Natural killer cell (primary cell): ENCODE data around the gene TSPYL6. TPM values are rescaled to one million over a fixed set of nuclear protein-coding genes. Genes with fewer than 3 reads are reported as not detected.
"Not testable (repeated sequence)": the region's sequence is repeated elsewhere in the genome, so short reads cannot be mapped to it uniquely, and the experiment has no call there.

Experiments used
- ATAC-seq, 3 donors: fragments of 150-1000 bp in 2 of 3; fragments of 200-7000 bp in 1 of 3; cut with Tn5 transposase; 1 replicate in 1 of 3; 2 replicates in 2 of 3; pipeline ENCODE4 v1.10.0; 2021; ENCODE audit warnings: mild to moderate bottlenecking in 2 of 3, moderate library complexity in 2 of 3
- DNase-seq, 2 donors: peaks; one replicate each; pipeline versions ENCODE4 v3.0.0 to v3.0.0-alpha.2; 2013 to 2021; ENCODE audit warnings: mixed read lengths in 1 of 2
- H3K27ac ChIP-seq: one replicate; pipeline ENCODE4 v1.5.1; 2013; ENCODE audit warnings: mild to moderate bottlenecking, low read length
- H3K27me3 ChIP-seq: one replicate; pipeline ENCODE4 v1.6.1; 2013; ENCODE audit warnings: low read length; ENCODE audit not compliant: control insufficient read depth, insufficient read depth
- H3K36me3 ChIP-seq: one replicate; pipeline ENCODE4 v1.6.1; 2013; ENCODE audit warnings: low read length; ENCODE audit not compliant: control insufficient read depth, insufficient read depth
- H3K4me1 ChIP-seq: one replicate; pipeline ENCODE4 v1.6.1; 2013; ENCODE audit warnings: low read length; ENCODE audit not compliant: control insufficient read depth, insufficient read depth
- H3K4me3 ChIP-seq: one replicate; pipeline ENCODE4 v1.5.1; 2013; ENCODE audit warnings: low read length
- H3K9me3 ChIP-seq: one replicate; pipeline ENCODE4 v1.6.1; 2013; ENCODE audit warnings: low read length; ENCODE audit not compliant: control insufficient read depth, insufficient read depth
- H3K27ac Mint-ChIP-seq, 2 donors: one replicate each; pipeline ENCODE4 v1.8.0; 2022; ENCODE audit warnings: mild to moderate bottlenecking in 2 of 2, mixed read lengths in 2 of 2, moderate library complexity in 1 of 2
- H3K27me3 Mint-ChIP-seq, 2 donors: one replicate each; pipeline ENCODE4 v1.8.0; 2022; ENCODE audit warnings: low read depth in 2 of 2, mixed read lengths in 2 of 2
- H3K36me3 Mint-ChIP-seq: one replicate; pipeline ENCODE4 v1.8.0; 2022; ENCODE audit warnings: mixed read lengths
- H3K4me1 Mint-ChIP-seq, 2 donors: one replicate each; pipeline ENCODE4 v1.8.0; 2022; ENCODE audit warnings: mixed read lengths in 2 of 2
- H3K4me3 Mint-ChIP-seq: one replicate; pipeline ENCODE4 v1.8.0; 2022; ENCODE audit warnings: mild to moderate bottlenecking, moderate library complexity, mixed read lengths
- H3K9me3 Mint-ChIP-seq, 2 donors: one replicate each; pipeline ENCODE4 v1.8.0; 2022; ENCODE audit warnings: mixed read lengths in 2 of 2
- WGBS: methylation state at CpG from one replicate; pipeline ENCODE4 v1.1.7; 2013; ENCODE audit warnings: missing lambda C conversion rate; ENCODE audit not compliant: insufficient coverage; 5-methylcytosine and 5-hydroxymethylcytosine counted together
- intact Hi-C: fragments of 100-400 bp; cut with micrococcal nuclease; formaldehyde crosslinking; loops from one replicate; pipeline ENCODE4 v1.14.2; 2022
- total RNA-seq, 4 donors: library from RNA; stranded (reverse); fragments of 120-200 nt in 1 of 4; gene quantifications; one replicate each; pipeline versions ENCODE4 v1.2.3 to v1.2.4, GENCODE V29; 2013 to 2022
- TF ChIP-seq, protein P1 (sequence below): fragments of 200-600 bp; IDR thresholded peaks from one replicate; pipeline ENCODE4 v1.8.0; 2022; ENCODE audit warnings: antibody characterized with exemption

TSPYL6 gene
- total RNA-seq, 3 donors from 2014 or later (not counting 1 experiment from before 2014, with no cell fraction given): not detected

- Histone ChIP-seq H3K27me3 (no peaks in the 10 kb centered on the region), H3K4me3 (no peak overlapping the region), H3K36me3 (no peaks in the 10 kb centered on the region), H3K9me3 (no peaks in the 10 kb centered on the region), H3K4me1 (no peaks in the 10 kb centered on the region), H3K27ac (no peak overlapping the region)
- Mint-ChIP-seq H3K4me1 (no peaks in the 10 kb centered on the region), H3K4me3 (no peak overlapping the region), H3K27ac (no peak overlapping the region), H3K9me3 (no peaks in the 10 kb centered on the region), H3K36me3 (no peaks in the 10 kb centered on the region), H3K27me3 (no peaks in the 10 kb centered on the region)
- TF ChIP-seq, protein P1, sequence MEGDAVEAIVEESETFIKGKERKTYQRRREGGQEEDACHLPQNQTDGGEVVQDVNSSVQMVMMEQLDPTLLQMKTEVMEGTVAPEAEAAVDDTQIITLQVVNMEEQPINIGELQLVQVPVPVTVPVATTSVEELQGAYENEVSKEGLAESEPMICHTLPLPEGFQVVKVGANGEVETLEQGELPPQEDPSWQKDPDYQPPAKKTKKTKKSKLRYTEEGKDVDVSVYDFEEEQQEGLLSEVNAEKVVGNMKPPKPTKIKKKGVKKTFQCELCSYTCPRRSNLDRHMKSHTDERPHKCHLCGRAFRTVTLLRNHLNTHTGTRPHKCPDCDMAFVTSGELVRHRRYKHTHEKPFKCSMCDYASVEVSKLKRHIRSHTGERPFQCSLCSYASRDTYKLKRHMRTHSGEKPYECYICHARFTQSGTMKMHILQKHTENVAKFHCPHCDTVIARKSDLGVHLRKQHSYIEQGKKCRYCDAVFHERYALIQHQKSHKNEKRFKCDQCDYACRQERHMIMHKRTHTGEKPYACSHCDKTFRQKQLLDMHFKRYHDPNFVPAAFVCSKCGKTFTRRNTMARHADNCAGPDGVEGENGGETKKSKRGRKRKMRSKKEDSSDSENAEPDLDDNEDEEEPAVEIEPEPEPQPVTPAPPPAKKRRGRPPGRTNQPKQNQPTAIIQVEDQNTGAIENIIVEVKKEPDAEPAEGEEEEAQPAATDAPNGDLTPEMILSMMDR: no peak
- whole genome bisulfite sequencing: 82% methylated on average over 5 of the region's 6 CpGs
- intact Hi-C loops: no loop called here
- ATAC-seq (no peak), DNase-seq (no peak)
Observed at GRCh38 chr2:54271843-54272627, 16.0 kb upstream of the TSPYL6 start.

GRCh38 chr2:54271189-54271588 lies 15.2 kb upstream of the TSPYL6 start:
- no peak for DNase-seq
- TF ChIP-seq, protein P1: no peak
- ATAC-seq: no peak
- H3K36me3 ChIP-seq: no peaks in the 10 kb centered on the region
- Mint-ChIP-seq H3K4me3 (no peak overlapping the region), H3K27me3 (no peaks in the 10 kb centered on the region), H3K27ac (no peak overlapping the region), H3K4me1 (no peaks in the 10 kb centered on the region), H3K9me3 (no peaks in the 10 kb centered on the region), H3K36me3 (no peaks in the 10 kb centered on the region)
- H3K4me1 ChIP-seq: no peaks in the 10 kb centered on the region
- H3K9me3 ChIP-seq: no peaks in the 10 kb centered on the region
- H3K4me3 ChIP-seq: no peak overlapping the region
- intact Hi-C loops: no loop called here
- no peaks in the 10 kb centered on the region for H3K27me3 ChIP-seq
- WGBS: 93% methylated on average over 4 of the region's 4 CpGs
- no peak overlapping the region for H3K27ac ChIP-seq

DNA sequence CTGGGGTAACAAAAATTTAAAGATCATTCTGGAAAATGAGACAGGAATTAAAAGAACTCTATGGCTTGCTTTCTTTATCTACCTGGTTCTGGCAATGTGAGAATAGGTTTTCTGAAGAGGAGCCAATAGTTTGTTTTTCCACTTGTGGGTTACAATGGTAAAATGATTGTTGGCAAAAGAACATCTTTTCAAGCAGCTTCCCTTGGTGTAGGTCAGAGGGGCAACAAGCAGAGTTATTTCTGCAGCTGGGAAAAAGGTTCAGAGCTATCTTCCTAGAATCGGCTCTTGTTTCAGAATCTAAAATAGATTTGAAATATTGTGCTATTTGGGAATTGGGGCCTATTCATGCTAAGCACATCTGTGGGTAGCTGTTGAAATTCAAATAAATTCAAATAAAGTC lies 11.5 kb upstream of the TSPYL6 start:
- ATAC-seq (no peak), DNase-seq (no peak)
- Mint-ChIP-seq H3K4me1 (no peaks in the 10 kb centered on the region), H3K4me3 (no peak overlapping the region), H3K9me3 (no peaks in the 10 kb centered on the region), H3K36me3 (no peaks in the 10 kb centered on the region), H3K27me3 (no peaks in the 10 kb centered on the region), H3K27ac (no peak overlapping the region)
- no peaks in the 10 kb centered on the region for H3K27me3 ChIP-seq
- H3K9me3 ChIP-seq: no peaks in the 10 kb centered on the region
- intact Hi-C loops: no loop called here
- 92% methylated on average over 1 of the region's 1 CpG for WGBS
- no peak overlapping the region for H3K27ac ChIP-seq
- TF ChIP-seq, protein P1: no peak
- H3K36me3 ChIP-seq: no peaks in the 10 kb centered on the region
- no peaks in the 10 kb centered on the region for H3K4me1 ChIP-seq
- H3K4me3 ChIP-seq: no peak overlapping the region

DNA sequence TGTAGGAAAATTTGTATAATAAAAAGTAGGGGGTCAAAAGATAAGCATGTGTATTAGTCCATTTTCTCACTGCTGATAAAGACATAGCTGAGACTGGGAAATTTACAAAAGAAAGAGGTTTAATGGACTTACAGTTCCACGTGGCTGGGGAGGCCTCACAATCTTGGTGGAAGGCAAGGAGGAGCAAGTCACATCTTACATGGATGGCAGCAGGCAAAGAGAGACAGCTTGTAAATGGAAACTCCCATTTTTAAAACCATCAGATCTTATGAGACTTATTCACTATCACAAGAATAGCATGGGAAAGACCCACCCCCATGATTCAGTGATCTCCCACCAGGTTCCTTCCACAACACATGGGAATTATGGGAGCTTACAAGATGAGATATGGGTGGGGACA lies 9.1 kb upstream of the TSPYL6 start:
- H3K9me3 Mint-ChIP-seq, H3K36me3 ChIP-seq, ATAC-seq, H3K27me3 ChIP-seq, H3K4me3 ChIP-seq, DNase-seq, intact Hi-C loops, H3K9me3 ChIP-seq, H3K27ac Mint-ChIP-seq, H3K4me1 ChIP-seq, H3K27me3 Mint-ChIP-seq, H3K27ac ChIP-seq, H3K4me3 Mint-ChIP-seq, H3K36me3 Mint-ChIP-seq, H3K4me1 Mint-ChIP-seq: not testable (repeated sequence)
- WGBS: 80% methylated on average over 1 of the region's 1 CpG
